Measurements from ENCODE around the gene EHMT1. TPM values are rescaled to one million over a fixed set of nuclear protein-coding genes. Genes with fewer than 3 reads are reported as not detected.

The EHMT1 gene
- total and polyA plus RNA-seq, 9 of the 15 experiments (the other 6 are each of a cell fraction or from before 2014, with no cell fraction given): 2.2 to 76.0 (median 36.4) TPM

- H3K4me2 ChIP-seq (ENCODE audit: insufficient read depth, low read length): peak overlapping the region; percentile 50; the same call in 1 of the 2 replicates
- peak; percentile 37 to 47 (median 40) for DNase-seq (ENCODE audit: extremely low read depth in 1 of 4, low spot score in 3 of 4)
- H3K4me1 ChIP-seq (replicated peaks in 1 of 2; ENCODE audit: control insufficient read depth in 2 of 2, insufficient read depth in 2 of 2, low read length in 2 of 2): peaks cover 29 to 34% of the 10 kb centered on the region in 2 experiments
- ChIA-PET CTCF (ENCODE audit: low intra/inter-chr PET ratio) (no interaction called here), POLR2A (interaction anchor here (0.7 to 1.4 kb wide), 5 partner anchors 8 to 133 kb away, joined by 3 to 5 read pairs (median 3); partner anchors contain the start of gene MRPL41)
- peaks cover 11% of the 10 kb centered on the region for H4K20me1 ChIP-seq (replicated peaks; ENCODE audit: control insufficient read depth, insufficient read depth, low read length)
- WGBS (ENCODE audit: insufficient coverage, low coverage, missing lambda C conversion rate): 21% methylated on average over 5 of the region's 5 CpGs
- H2AFZ ChIP-seq (ENCODE audit: low read depth, low read length): no peak overlapping the region
- no peaks in the 10 kb centered on the region for H3K27me3 ChIP-seq (ENCODE audit: control insufficient read depth in 2 of 2, insufficient read depth in 2 of 2, low read length in 2 of 2)
- no peaks in the 10 kb centered on the region for H3K9me1 ChIP-seq (ENCODE audit: control insufficient read depth, insufficient read depth, low read length)
- H3K27ac ChIP-seq (ENCODE audit: extremely low read depth, low read depth, low read length): peak overlapping the region; percentile 35; the same call in 1 of the 3 replicates
- H3K79me2 ChIP-seq (ENCODE audit: control insufficient read depth, insufficient read depth, low read length): peaks cover 96% of the 10 kb centered on the region
- BruUV-seq (replicated peaks): no TSS peak
- FAIRE-seq: peak; percentile 57
- ATAC-seq: peak; percentile 39
- in situ Hi-C loops (cut with MboI) (no loop called here), intact Hi-C loops (cut with micrococcal nuclease) (no loop called here)
- no peak overlapping the region for H3K9ac ChIP-seq (ENCODE audit: insufficient read depth in 1 of 2, low read depth in 2 of 2, low read length in 2 of 2)
- H3K4me3 ChIP-seq: no peak overlapping the region
- no peaks in the 10 kb centered on the region for H3K9me3 ChIP-seq (replicated peaks; ENCODE audit: control insufficient read depth, insufficient read depth, low read depth, low read length)
- H3K36me3 ChIP-seq (ENCODE audit: control insufficient read depth, insufficient read depth, low read length): no peaks in the 10 kb centered on the region; the same call in 2 of the 3 replicates
- TF ChIP-seq SRF (CRISPR knock-in tag; IDR thresholded peaks at IDR 0.05) (no peak), NKRF (IDR thresholded peaks at IDR 0.05; ENCODE audit: borderline replicate concordance) (no peak), JUND (IDR thresholded peaks at IDR 0.05; ENCODE audit: borderline replicate concordance, low read depth, low read length) (0 out of 2 replicates have a peak, but pooled peaks have one; percentile 7), JUND (tag; IDR thresholded peaks at IDR 0.05; ENCODE audit: borderline replicate concordance, low read depth, low read length) (no peak), SOX6 (IDR thresholded peaks at IDR 0.05) (peak; percentile 64), TRIM28 (IDR thresholded peaks at IDR 0.05) (0 out of 2 replicates have a peak, but pooled peaks have one; percentile 17), DACH1 (IDR thresholded peaks at IDR 0.05; ENCODE audit: partially characterized antibody) (peak; percentile 74), MAFG (tag; conservative IDR thresholded peaks at IDR 0.05) (no peak), TEAD4 (IDR thresholded peaks at IDR 0.05; ENCODE audit: low read length) (peak; percentile 57), TEAD4 (CRISPR knock-in tag; IDR thresholded peaks at IDR 0.05; ENCODE audit: borderline replicate concordance) (no peak), TRIM24 (IDR thresholded peaks at IDR 0.05) (peak in 1 of 2 experiments; percentile 54; a peak in 1 of 4 replicates), SMARCA4 (IDR thresholded peaks at IDR 0.05) (peak; percentile 69)
- TF ChIP-seq, protein P1, sequence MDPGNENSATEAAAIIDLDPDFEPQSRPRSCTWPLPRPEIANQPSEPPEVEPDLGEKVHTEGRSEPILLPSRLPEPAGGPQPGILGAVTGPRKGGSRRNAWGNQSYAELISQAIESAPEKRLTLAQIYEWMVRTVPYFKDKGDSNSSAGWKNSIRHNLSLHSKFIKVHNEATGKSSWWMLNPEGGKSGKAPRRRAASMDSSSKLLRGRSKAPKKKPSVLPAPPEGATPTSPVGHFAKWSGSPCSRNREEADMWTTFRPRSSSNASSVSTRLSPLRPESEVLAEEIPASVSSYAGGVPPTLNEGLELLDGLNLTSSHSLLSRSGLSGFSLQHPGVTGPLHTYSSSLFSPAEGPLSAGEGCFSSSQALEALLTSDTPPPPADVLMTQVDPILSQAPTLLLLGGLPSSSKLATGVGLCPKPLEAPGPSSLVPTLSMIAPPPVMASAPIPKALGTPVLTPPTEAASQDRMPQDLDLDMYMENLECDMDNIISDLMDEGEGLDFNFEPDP (CRISPR knock-in tag; IDR thresholded peaks at IDR 0.05): no peak
- TF ChIP-seq, protein P2, sequence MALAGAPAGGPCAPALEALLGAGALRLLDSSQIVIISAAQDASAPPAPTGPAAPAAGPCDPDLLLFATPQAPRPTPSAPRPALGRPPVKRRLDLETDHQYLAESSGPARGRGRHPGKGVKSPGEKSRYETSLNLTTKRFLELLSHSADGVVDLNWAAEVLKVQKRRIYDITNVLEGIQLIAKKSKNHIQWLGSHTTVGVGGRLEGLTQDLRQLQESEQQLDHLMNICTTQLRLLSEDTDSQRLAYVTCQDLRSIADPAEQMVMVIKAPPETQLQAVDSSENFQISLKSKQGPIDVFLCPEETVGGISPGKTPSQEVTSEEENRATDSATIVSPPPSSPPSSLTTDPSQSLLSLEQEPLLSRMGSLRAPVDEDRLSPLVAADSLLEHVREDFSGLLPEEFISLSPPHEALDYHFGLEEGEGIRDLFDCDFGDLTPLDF (CRISPR knock-in tag; IDR thresholded peaks at IDR 0.05): no peak
Observed at GRCh38 chr9:137685035-137685740, 66.4 kb downstream of the EHMT1 start.
